Measurements from ENCODE around the gene MAGI1. TPM values are rescaled to one million over a fixed set of nuclear protein-coding genes. Genes with fewer than 3 reads are reported as not detected.

The MAGI1 gene
- total RNA-seq, 1 donor from 2014 or later, result not detected

GRCh38 chr3:65483011-65483410, 555.7 kb downstream of the MAGI1 start:
- Mint-ChIP-seq H3K9me3 (peaks cover 4% of the 10 kb centered on the region), H3K27me3 (no peaks in the 10 kb centered on the region), H3K27ac (no peak overlapping the region), H3K4me3 (no peak overlapping the region), H3K4me1 (no peaks in the 10 kb centered on the region), H3K36me3 (ENCODE audit: low read depth) (no peaks in the 10 kb centered on the region)
- ChIA-PET POLR2A (no interaction called here), CTCF (no interaction called here)
- DNase-seq (no peak), ATAC-seq (ENCODE audit: low read depth) (no peak)
- no peak for TF ChIP-seq CTCF (IDR thresholded peaks at IDR 0.05)
- intact Hi-C loops (cut with micrococcal nuclease), result no loop called here

GRCh38 chr3:65481085-65481484, 557.6 kb downstream of the MAGI1 start:
- Mint-ChIP-seq H3K27me3 (no peaks in the 10 kb centered on the region), H3K4me1 (no peaks in the 10 kb centered on the region), H3K9me3 (peaks cover 3% of the 10 kb centered on the region), H3K4me3 (no peak overlapping the region), H3K27ac (no peak overlapping the region), H3K36me3 (ENCODE audit: low read depth) (no peaks in the 10 kb centered on the region)
- POLR2A ChIA-PET, result no interaction called here
- CTCF ChIA-PET, result no interaction called here
- no peak for TF ChIP-seq CTCF (IDR thresholded peaks at IDR 0.05)
- ATAC-seq (ENCODE audit: low read depth), result no peak
- no peak for DNase-seq
- intact Hi-C loops (cut with micrococcal nuclease), result no loop called here

GRCh38 chr3:65479990-65480389, 558.7 kb downstream of the MAGI1 start:
- intact Hi-C loops (cut with micrococcal nuclease), result no loop called here
- ChIA-PET POLR2A (no interaction called here), CTCF (no interaction called here)
- Mint-ChIP-seq H3K36me3 (ENCODE audit: low read depth) (no peaks in the 10 kb centered on the region), H3K27me3 (no peaks in the 10 kb centered on the region), H3K4me1 (no peaks in the 10 kb centered on the region), H3K4me3 (no peak overlapping the region), H3K27ac (no peak overlapping the region), H3K9me3 (peaks cover 3% of the 10 kb centered on the region)
- DNase-seq (no peak), ATAC-seq (ENCODE audit: low read depth) (no peak)
- no peak for TF ChIP-seq CTCF (IDR thresholded peaks at IDR 0.05)

GRCh38 chr3:65478551-65479500, 559.9 kb downstream of the MAGI1 start:
- Mint-ChIP-seq H3K36me3 (ENCODE audit: low read depth) (no peaks in the 10 kb centered on the region), H3K4me1 (no peaks in the 10 kb centered on the region), H3K9me3 (no peaks in the 10 kb centered on the region), H3K4me3 (no peak overlapping the region), H3K27me3 (no peaks in the 10 kb centered on the region), H3K27ac (no peak overlapping the region)
- ATAC-seq (ENCODE audit: low read depth) (no peak), DNase-seq (no peak)
- no peak for TF ChIP-seq CTCF (IDR thresholded peaks at IDR 0.05)
- POLR2A ChIA-PET, result no interaction called here
- CTCF ChIA-PET, result no interaction called here
- intact Hi-C loops (cut with micrococcal nuclease), result no loop called here

GRCh38 chr3:65473736-65474135, 565.0 kb downstream of the MAGI1 start:
- intact Hi-C loops (cut with micrococcal nuclease), result no loop called here
- TF ChIP-seq CTCF (IDR thresholded peaks at IDR 0.05), result no peak

More at GRCh38 chr3:65473736-65474135, 565.0 kb downstream of the MAGI1 start:
- POLR2A ChIA-PET, result no interaction called here
- Mint-ChIP-seq H3K9me3 (no peaks in the 10 kb centered on the region), H3K4me3 (no peak overlapping the region), H3K36me3 (ENCODE audit: low read depth) (no peaks in the 10 kb centered on the region), H3K27ac (no peak overlapping the region), H3K4me1 (no peaks in the 10 kb centered on the region), H3K27me3 (no peaks in the 10 kb centered on the region)
- ATAC-seq (ENCODE audit: low read depth), result no peak
- CTCF ChIA-PET, result no interaction called here
- DNase-seq, result no peak

All from activated B cell treated with CpG ODN at 0.5 μM for 24 hours (primary cell).